H1 (cell line): Measurements from ENCODE around the gene PPP1R12C.

ENCODE experiments used
- CTCF ChIP-seq, 3 experiments: IDR thresholded peaks; 1 replicate in 2 of 3; 2 replicates in 1 of 3; pipeline versions ENCODE4 v1.5.1 to v1.6.1; 2011; ENCODE audit warnings: low read length in 3 of 3, mild to moderate bottlenecking in 3 of 3, inconsistent platforms in 2 of 3, low read depth in 1 of 3, moderate library complexity in 1 of 3; ENCODE audit not compliant: insufficient read depth in 1 of 3; ENCODE audit errors: control extremely low read depth in 1 of 3
- JUN ChIP-seq: IDR thresholded peaks from 2 replicates; pipeline ENCODE4 v1.6.1; 2011; ENCODE audit warnings: low read depth, mild to moderate bottlenecking, improper control_type of control experiment, low read length
- POLR2AphosphoS5 ChIP-seq: IDR thresholded peaks from 2 replicates; pipeline ENCODE4 v1.6.1; 2011; ENCODE audit warnings: low read depth, low read length
- RBBP5 ChIP-seq: IDR thresholded peaks from 2 replicates; pipeline ENCODE4 v1.7.1; 2012; ENCODE audit warnings: low read depth, mild to moderate bottlenecking, inconsistent platforms, low read length, moderate library complexity, borderline replicate concordance
- SIN3A ChIP-seq, 2 experiments: IDR thresholded peaks in 1 of 2; conservative IDR thresholded peaks in 1 of 2; 2 replicates each; pipeline ENCODE4 v1.6.1; 2011 to 2012; ENCODE audit warnings: low read length in 2 of 2, improper control_type of control experiment in 1 of 2, low read depth in 1 of 2, mild to moderate bottlenecking in 1 of 2

- TF ChIP-seq RBBP5 (no peak), JUN (no peak), SIN3A (conservative IDR thresholded peaks at IDR 0.05 in 1 of 2, IDR thresholded peaks at IDR 0.05 in 1 of 2; ENCODE audit: low read depth in 1 of 2, low read length in 2 of 2) (no peak), CTCF (IDR thresholded peaks at IDR 0.05; ENCODE audit: control extremely low read depth in 1 of 3, insufficient read depth in 1 of 3, low read depth in 1 of 3, low read length in 3 of 3) (peak in 1 of 3 experiments; percentile 37; a peak in 2 of 4 replicates), POLR2AphosphoS5 (no peak)
Observed at GRCh38 chr19:55044771-55045716, 72.4 kb downstream of the PPP1R12C start.
